Stimulated activated naive B cell treated with anti-CD40 and anti-IgM and Interleukin-4, amounts not matched to agents 10 μg/mL and 1 μg/mL and 100 μg/mL, for 72 hours (primary cell): ENCODE results near the gene TAF4B.
"Not testable (repeated sequence)": the region's sequence is repeated elsewhere in the genome, so short reads cannot be mapped to it uniquely, and the experiment has no call there.

Experiments used
- ATAC-seq, 2 donors: fragments of 150-1000 bp; cut with Tn5 transposase; replicated peaks; 2 replicates each; pipeline ENCODE4 v1.10.0; 2021; ENCODE audit warnings: moderate library complexity in 1 of 2
- DNase-seq: peaks from one replicate; pipeline ENCODE4 v3.0.0; 2021
- H3K27ac Mint-ChIP-seq: one replicate; pipeline ENCODE4 v1.8.0; 2022; ENCODE audit warnings: mild to moderate bottlenecking, mixed read lengths
- H3K27me3 Mint-ChIP-seq, 2 donors: one replicate each; pipeline ENCODE4 v1.8.0; 2022; ENCODE audit warnings: mixed read lengths in 2 of 2
- H3K36me3 Mint-ChIP-seq, 2 donors: one replicate each; pipeline ENCODE4 v1.8.0; 2022; ENCODE audit warnings: mixed read lengths in 2 of 2, mild to moderate bottlenecking in 1 of 2
- H3K4me1 Mint-ChIP-seq, 2 donors: one replicate each; pipeline ENCODE4 v1.8.0; 2022; ENCODE audit warnings: mixed read lengths in 2 of 2, mild to moderate bottlenecking in 1 of 2
- H3K4me3 Mint-ChIP-seq, 2 donors: one replicate each; pipeline ENCODE4 v1.8.0; 2022; ENCODE audit warnings: mild to moderate bottlenecking in 2 of 2, mixed read lengths in 2 of 2, moderate library complexity in 1 of 2
- H3K9me3 Mint-ChIP-seq, 2 donors: one replicate each; pipeline ENCODE4 v1.8.0; 2022; ENCODE audit warnings: mixed read lengths in 2 of 2, mild to moderate bottlenecking in 1 of 2

TAF4B gene

DNA sequence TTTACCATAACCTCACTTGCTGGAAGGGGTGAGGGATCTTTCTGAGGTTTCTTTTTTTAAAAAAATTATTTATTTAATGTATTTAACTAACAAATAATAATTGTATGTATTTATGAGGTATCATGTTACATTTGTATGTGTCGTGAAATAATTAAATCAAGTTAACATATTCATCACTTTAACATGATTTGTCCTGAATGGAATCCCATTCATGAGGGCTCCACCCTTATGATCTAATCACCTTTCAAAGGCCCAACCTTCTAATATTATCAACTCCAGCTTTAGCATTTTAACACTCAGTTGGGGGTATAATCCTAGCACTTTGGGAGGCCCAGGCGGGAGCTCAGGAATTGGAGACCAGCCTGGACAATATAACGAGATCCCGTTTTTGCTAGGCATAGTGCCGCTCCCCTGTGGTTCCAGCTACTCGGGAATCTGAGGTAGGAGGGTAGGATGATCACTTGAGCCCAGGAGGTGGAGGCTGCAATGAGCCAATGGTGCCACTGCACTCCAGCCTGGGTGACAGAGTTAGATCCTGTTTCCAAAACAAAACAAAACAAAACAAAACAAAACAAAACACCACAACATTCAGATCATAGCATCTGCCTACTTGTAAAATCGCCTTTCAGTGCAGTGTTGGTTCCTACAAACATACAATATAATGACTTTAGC lies 1.1 kb upstream of the TAF4B start:
- peak overlapping the region; percentile 46 to 95 for H3K4me3 Mint-ChIP-seq
- DNase-seq (no peak), ATAC-seq (no peak)
- H3K9me3 Mint-ChIP-seq = no peaks in the 10 kb centered on the region
- H3K27ac Mint-ChIP-seq = no peak overlapping the region
- peaks cover 17 to 26% of the 10 kb centered on the region in 2 donors for H3K4me1 Mint-ChIP-seq
- H3K36me3 Mint-ChIP-seq = no peaks in the 10 kb centered on the region
- no peaks in the 10 kb centered on the region for H3K27me3 Mint-ChIP-seq

- Mint-ChIP-seq H3K4me3 (peak overlapping the region; percentile 91 to 95), H3K36me3 (no peaks in the 10 kb centered on the region), H3K9me3 (no peaks in the 10 kb centered on the region), H3K27ac (peak overlapping the region; percentile 97), H3K27me3 (no peaks in the 10 kb centered on the region), H3K4me1 (peaks cover 22 to 26% of the 10 kb centered on the region in 2 donors)
- DNase-seq = no peak
- ATAC-seq = no peak
These were observed 373 bp upstream of the TAF4B start for GRCh38 chr18:26225915-26226228.

GRCh38 chr18:26227051-26227670 lies 916 bp downstream of the TAF4B start:
- no peak for DNase-seq
- peaks cover 3 to 8% of the 10 kb centered on the region in 2 donors for H3K36me3 Mint-ChIP-seq
- peak overlapping the region; percentile 94 for H3K27ac Mint-ChIP-seq
- no peaks in the 10 kb centered on the region for H3K27me3 Mint-ChIP-seq
- peaks cover 20 to 26% of the 10 kb centered on the region in 2 donors for H3K4me1 Mint-ChIP-seq
- H3K9me3 Mint-ChIP-seq = peaks cover 0 to 1% of the 10 kb centered on the region in 2 donors
- no peak for ATAC-seq
- H3K4me3 Mint-ChIP-seq = peak overlapping the region; percentile 91 to 95

DNA sequence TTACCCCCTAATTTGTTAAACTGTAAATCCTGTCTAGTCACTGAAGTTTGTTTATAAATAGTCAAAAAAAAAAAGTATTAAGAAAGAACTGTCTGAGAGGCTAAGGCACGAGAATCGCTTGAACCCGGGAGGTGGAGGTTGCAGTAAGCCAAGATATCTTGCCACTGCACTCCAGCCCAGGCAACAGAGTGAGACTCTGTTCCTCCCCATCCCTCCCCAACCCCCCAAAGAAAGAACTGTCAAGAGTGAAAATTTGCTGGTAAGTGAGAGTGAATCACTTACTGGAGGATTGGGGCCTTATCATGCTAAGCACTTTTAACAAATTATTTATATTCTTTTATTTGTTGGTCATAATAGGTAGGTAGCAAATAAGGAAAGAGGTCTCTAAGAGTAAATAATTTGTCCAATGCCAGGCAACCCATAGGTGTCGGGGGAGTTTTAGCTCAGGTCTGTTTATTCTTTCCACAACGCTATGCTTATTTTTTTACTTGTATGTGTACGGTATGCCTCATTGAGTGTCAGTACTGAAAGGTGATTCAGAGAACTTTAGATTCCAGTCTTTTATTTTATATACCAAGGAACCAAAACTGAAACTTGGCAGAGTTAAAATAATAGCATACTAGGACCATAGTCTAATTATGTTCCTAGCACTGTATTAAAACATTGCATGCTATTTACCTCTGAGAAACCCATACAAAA lies 2.5 kb downstream of the TAF4B start:
- Mint-ChIP-seq H3K27me3 (no peaks in the 10 kb centered on the region), H3K36me3 (peaks cover 4 to 9% of the 10 kb centered on the region in 2 donors), H3K4me1 (peaks cover 33 to 38% of the 10 kb centered on the region in 2 donors), H3K9me3 (peaks cover 0 to 1% of the 10 kb centered on the region in 2 donors), H3K27ac (no peak overlapping the region), H3K4me3 (peak overlapping the region; percentile 25 to 91)
- ATAC-seq (no peak), DNase-seq (no peak)

- Mint-ChIP-seq H3K4me1 (peaks cover 41 to 53% of the 10 kb centered on the region in 2 donors), H3K4me3 (no peak overlapping the region), H3K27me3 (no peaks in the 10 kb centered on the region)
These were observed 4.3 kb downstream of the TAF4B start for GRCh38 chr18:26230497-26230896.

DNA sequence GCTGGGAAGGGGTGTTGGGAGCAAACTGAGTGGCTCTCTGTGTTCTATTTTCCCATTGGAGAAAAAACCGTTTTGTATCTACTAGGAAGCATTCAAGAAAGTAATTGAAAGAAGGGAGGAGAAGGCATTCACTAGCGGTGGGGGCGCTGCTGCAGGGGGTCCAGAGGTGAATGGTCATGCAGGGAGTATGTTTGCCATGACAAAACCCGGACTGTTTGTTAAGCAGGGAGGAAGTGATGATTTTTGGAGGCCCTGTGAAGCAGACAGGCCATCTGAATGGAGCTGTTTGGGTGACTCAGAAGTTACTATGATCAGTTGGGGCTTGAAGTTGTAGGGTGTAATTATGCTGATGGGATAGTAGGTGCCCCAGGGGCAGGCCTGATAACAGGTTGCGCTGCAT lies 7.0 kb downstream of the TAF4B start:
- H3K4me1 Mint-ChIP-seq = peaks cover 42 to 62% of the 10 kb centered on the region in 2 donors
- DNase-seq = no peak

More at GRCh38 chr18:26230497-26230896, 4.3 kb downstream of the TAF4B start:
- ATAC-seq (no peak), DNase-seq (no peak)
- Mint-ChIP-seq H3K27ac (no peak overlapping the region), H3K36me3 (peaks cover 4 to 9% of the 10 kb centered on the region in 2 donors), H3K9me3 (peaks cover 0 to 1% of the 10 kb centered on the region in 2 donors)

DNA sequence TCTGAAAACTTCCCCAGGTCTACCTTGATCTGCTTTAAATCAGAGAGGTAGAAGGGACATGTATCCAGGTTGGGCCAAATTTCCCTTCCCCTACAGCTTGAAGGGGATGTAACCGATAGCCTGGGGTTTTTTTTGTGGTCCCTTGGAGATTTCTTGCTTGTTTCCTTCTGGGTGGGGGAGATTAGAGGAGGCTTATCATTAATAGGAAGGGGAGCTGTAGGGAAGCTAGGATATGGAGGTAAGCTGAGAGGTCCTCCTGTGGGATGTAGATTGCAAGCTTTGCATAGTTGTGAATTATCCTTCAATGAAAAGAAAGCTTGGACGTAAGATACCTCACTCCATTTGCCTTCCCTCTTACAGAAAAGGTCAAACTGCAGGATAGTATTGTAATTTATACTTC lies 11.1 kb downstream of the TAF4B start:
- H3K27ac Mint-ChIP-seq, H3K4me3 Mint-ChIP-seq, ATAC-seq, DNase-seq, H3K27me3 Mint-ChIP-seq: not testable (repeated sequence)
- H3K36me3 Mint-ChIP-seq = peaks cover 10 to 15% of the 10 kb centered on the region in 2 donors
- H3K4me1 Mint-ChIP-seq = peaks cover 38 to 63% of the 10 kb centered on the region in 2 donors
- peaks cover 4 to 11% of the 10 kb centered on the region in 2 donors for H3K9me3 Mint-ChIP-seq

More for the DNA sequence above, 7.0 kb downstream of the TAF4B start:
- Mint-ChIP-seq H3K36me3 (peaks cover 4 to 9% of the 10 kb centered on the region in 2 donors), H3K27me3 (no peaks in the 10 kb centered on the region), H3K27ac (no peak overlapping the region), H3K4me3 (no peak overlapping the region), H3K9me3 (peaks cover 0 to 1% of the 10 kb centered on the region in 2 donors)
- ATAC-seq = no peak

GRCh38 chr18:26238718-26239117 lies 12.5 kb downstream of the TAF4B start:
- H3K36me3 Mint-ChIP-seq = peaks cover 22 to 29% of the 10 kb centered on the region in 2 donors
- H3K4me1 Mint-ChIP-seq = peaks cover 29 to 60% of the 10 kb centered on the region in 2 donors
- H3K9me3 Mint-ChIP-seq = peaks cover 8 to 15% of the 10 kb centered on the region in 2 donors
- H3K4me3 Mint-ChIP-seq, ATAC-seq, H3K27me3 Mint-ChIP-seq, DNase-seq, H3K27ac Mint-ChIP-seq: not testable (repeated sequence)

- not testable (repeated sequence) for H3K27ac Mint-ChIP-seq, H3K27me3 Mint-ChIP-seq, H3K4me3 Mint-ChIP-seq, DNase-seq, ATAC-seq
- peaks cover 8 to 20% of the 10 kb centered on the region in 2 donors for H3K9me3 Mint-ChIP-seq
- H3K4me1 Mint-ChIP-seq = peaks cover 10 to 38% of the 10 kb centered on the region in 2 donors
- H3K36me3 Mint-ChIP-seq = peaks cover 40 to 48% of the 10 kb centered on the region in 2 donors
These were observed 16.1 kb downstream of the TAF4B start for GRCh38 chr18:26242392-26242791.

GRCh38 chr18:26245434-26245833 lies 19.2 kb downstream of the TAF4B start:
- not testable (repeated sequence) for DNase-seq, ATAC-seq, H3K27ac Mint-ChIP-seq, H3K27me3 Mint-ChIP-seq, H3K4me3 Mint-ChIP-seq
- peaks cover 8 to 20% of the 10 kb centered on the region in 2 donors for H3K9me3 Mint-ChIP-seq
- H3K4me1 Mint-ChIP-seq = peaks cover 6 to 31% of the 10 kb centered on the region in 2 donors
- peaks cover 40 to 48% of the 10 kb centered on the region in 2 donors for H3K36me3 Mint-ChIP-seq

- no peaks in the 10 kb centered on the region for H3K27me3 Mint-ChIP-seq
- H3K9me3 Mint-ChIP-seq = no peaks in the 10 kb centered on the region
- no peaks in the 10 kb centered on the region for H3K36me3 Mint-ChIP-seq
- H3K4me3 Mint-ChIP-seq = no peak overlapping the region
- ATAC-seq (no peak), DNase-seq (no peak)
- no peak overlapping the region for H3K27ac Mint-ChIP-seq
- H3K4me1 Mint-ChIP-seq = peaks cover 22 to 38% of the 10 kb centered on the region in 2 donors
These were observed 26.2 kb downstream of the TAF4B start for GRCh38 chr18:26252411-26252810.

DNA sequence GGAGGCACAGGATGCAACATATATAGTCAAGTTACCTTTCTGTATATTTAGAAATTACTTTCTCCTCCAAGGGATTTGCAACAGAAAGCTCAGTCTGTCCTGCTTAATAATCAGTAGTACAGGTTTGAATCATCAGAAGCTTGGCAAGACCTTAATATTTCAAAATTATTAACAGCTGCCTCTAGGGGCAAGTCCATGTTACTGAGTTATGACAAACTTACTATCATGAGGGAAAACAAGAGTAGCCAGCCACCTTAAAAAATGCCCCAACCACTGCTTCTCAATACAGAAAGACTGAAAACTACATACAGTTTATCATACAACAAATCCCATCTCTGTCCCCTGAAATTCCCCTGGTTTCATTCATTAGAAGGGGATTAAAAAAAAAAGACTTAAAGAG lies 28.6 kb downstream of the TAF4B start:
- H3K36me3 Mint-ChIP-seq, H3K27ac Mint-ChIP-seq, H3K27me3 Mint-ChIP-seq, H3K9me3 Mint-ChIP-seq, DNase-seq: not testable (repeated sequence)
- H3K4me3 Mint-ChIP-seq = peak overlapping the region; percentile 13 to 62
- ATAC-seq = peak; percentile 63 to 80
- peaks cover 22 to 44% of the 10 kb centered on the region in 2 donors for H3K4me1 Mint-ChIP-seq

DNA sequence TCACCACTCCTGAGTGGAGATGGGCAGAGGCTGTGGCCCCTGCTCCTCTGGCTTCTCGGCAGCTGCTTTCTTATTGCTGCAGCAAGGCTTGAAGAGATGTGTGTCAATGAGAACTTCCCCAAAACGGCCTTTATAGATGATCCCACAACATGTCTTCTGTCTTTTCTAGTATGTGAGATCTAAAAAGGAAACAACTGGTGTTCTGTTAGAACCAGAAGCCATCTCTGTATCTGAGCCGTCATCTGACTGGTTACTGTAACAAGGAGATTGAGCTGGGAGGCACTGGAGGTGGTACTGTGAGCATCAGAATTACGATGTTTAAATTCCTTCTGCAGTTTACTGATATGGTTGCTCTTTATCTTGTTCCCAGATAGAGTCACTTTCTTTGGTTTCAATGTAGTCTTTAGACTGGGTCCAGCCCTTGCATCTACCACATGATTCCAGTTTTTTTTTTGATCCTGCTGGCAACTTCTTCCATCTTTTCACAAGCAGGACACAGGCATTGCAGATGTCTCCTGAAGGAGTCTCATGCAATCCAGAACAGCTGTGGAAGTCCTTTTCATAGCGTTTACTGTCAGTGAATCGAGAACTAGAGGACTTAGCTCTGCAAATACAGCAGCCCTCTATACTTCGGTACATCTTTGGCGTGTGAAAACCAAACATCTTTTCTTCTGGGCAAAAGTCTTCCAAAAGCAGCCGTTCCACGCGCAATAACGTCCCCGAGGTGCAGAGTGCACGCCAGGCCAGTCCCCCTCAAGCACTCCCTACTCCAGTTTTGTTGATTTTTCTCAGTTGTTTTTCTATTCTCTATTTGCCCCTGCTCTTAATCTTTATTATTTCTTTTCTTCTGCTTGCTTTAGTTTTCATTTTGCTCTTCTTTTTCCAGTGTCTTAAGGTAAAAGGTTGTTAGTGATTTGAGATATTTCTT lies 29.7 kb downstream of the TAF4B start:
- no peaks in the 10 kb centered on the region for H3K27me3 Mint-ChIP-seq
- H3K4me1 Mint-ChIP-seq = peaks cover 21 to 44% of the 10 kb centered on the region in 2 donors
- DNase-seq (no peak), ATAC-seq (peak; percentile 76 to 77)
- peak overlapping the region; percentile 62 to 69 for H3K4me3 Mint-ChIP-seq
- peak overlapping the region; percentile 84 for H3K27ac Mint-ChIP-seq
- peaks cover 2 to 4% of the 10 kb centered on the region in 2 donors for H3K9me3 Mint-ChIP-seq
- peaks cover 4 to 7% of the 10 kb centered on the region in 2 donors for H3K36me3 Mint-ChIP-seq
